Measurements from ENCODE around the gene CD3D.

DNA sequence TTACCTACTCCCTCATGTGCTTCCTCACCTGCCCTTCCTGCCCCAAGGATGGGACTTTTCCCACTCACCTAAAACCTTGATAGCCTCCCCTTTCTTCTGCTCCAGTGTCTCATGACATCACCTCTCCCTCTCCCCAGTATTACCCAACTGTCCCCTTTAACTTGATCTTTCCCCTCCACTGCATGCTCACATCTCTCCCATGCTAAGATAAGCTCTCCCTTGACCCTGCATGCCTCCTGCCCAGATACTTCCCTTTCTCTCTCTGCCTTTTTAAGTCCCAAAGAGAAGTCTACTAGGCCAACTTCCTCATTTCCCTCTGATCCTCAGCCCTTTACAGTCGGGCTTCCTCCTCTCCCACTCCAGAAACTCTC lies 23.2 kb downstream of the CD3D start:
- TF ChIP-seq IRF2 (CRISPR knock-in tag; IDR thresholded peaks at IDR 0.05; ENCODE audit: borderline replicate concordance, low read depth) (no peak), CREM (CRISPR knock-in tag; IDR thresholded peaks at IDR 0.05) (no peak), NR1H2 (CRISPR knock-in tag; IDR thresholded peaks at IDR 0.05) (no peak), TCF7 (CRISPR knock-in tag; IDR thresholded peaks at IDR 0.05; ENCODE audit: low read depth) (no peak), FOXJ3 (CRISPR knock-in tag; IDR thresholded peaks at IDR 0.05; ENCODE audit: borderline replicate concordance) (no peak), FOXP1 (CRISPR knock-in tag; IDR thresholded peaks at IDR 0.05; ENCODE audit: borderline replicate concordance) (no peak), SMAD3 (CRISPR knock-in tag; IDR thresholded peaks at IDR 0.05; ENCODE audit: borderline replicate concordance) (no peak), ETV6 (CRISPR knock-in tag; IDR thresholded peaks at IDR 0.05) (no peak)
- TF ChIP-seq, protein P1, sequence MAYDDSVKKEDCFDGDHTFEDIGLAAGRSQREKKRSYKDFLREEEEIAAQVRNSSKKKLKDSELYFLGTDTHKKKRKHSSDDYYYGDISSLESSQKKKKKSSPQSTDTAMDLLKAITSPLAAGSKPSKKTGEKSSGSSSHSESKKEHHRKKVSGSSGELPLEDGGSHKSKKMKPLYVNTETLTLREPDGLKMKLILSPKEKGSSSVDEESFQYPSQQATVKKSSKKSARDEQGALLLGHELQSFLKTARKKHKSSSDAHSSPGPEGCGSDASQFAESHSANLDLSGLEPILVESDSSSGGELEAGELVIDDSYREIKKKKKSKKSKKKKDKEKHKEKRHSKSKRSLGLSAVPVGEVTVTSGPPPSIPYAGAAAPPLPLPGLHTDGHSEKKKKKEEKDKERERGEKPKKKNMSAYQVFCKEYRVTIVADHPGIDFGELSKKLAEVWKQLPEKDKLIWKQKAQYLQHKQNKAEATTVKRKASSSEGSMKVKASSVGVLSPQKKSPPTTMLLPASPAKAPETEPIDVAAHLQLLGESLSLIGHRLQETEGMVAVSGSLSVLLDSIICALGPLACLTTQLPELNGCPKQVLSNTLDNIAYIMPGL (CRISPR knock-in tag; IDR thresholded peaks at IDR 0.05): no peak
- TF ChIP-seq, protein P2, sequence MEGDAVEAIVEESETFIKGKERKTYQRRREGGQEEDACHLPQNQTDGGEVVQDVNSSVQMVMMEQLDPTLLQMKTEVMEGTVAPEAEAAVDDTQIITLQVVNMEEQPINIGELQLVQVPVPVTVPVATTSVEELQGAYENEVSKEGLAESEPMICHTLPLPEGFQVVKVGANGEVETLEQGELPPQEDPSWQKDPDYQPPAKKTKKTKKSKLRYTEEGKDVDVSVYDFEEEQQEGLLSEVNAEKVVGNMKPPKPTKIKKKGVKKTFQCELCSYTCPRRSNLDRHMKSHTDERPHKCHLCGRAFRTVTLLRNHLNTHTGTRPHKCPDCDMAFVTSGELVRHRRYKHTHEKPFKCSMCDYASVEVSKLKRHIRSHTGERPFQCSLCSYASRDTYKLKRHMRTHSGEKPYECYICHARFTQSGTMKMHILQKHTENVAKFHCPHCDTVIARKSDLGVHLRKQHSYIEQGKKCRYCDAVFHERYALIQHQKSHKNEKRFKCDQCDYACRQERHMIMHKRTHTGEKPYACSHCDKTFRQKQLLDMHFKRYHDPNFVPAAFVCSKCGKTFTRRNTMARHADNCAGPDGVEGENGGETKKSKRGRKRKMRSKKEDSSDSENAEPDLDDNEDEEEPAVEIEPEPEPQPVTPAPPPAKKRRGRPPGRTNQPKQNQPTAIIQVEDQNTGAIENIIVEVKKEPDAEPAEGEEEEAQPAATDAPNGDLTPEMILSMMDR (IDR thresholded peaks at IDR 0.05): no peak
- TF ChIP-seq, protein P3, sequence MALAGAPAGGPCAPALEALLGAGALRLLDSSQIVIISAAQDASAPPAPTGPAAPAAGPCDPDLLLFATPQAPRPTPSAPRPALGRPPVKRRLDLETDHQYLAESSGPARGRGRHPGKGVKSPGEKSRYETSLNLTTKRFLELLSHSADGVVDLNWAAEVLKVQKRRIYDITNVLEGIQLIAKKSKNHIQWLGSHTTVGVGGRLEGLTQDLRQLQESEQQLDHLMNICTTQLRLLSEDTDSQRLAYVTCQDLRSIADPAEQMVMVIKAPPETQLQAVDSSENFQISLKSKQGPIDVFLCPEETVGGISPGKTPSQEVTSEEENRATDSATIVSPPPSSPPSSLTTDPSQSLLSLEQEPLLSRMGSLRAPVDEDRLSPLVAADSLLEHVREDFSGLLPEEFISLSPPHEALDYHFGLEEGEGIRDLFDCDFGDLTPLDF (CRISPR knock-in tag; IDR thresholded peaks at IDR 0.05): no peak
- TF ChIP-seq, protein P4, sequence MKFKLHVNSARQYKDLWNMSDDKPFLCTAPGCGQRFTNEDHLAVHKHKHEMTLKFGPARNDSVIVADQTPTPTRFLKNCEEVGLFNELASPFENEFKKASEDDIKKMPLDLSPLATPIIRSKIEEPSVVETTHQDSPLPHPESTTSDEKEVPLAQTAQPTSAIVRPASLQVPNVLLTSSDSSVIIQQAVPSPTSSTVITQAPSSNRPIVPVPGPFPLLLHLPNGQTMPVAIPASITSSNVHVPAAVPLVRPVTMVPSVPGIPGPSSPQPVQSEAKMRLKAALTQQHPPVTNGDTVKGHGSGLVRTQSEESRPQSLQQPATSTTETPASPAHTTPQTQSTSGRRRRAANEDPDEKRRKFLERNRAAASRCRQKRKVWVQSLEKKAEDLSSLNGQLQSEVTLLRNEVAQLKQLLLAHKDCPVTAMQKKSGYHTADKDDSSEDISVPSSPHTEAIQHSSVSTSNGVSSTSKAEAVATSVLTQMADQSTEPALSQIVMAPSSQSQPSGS (CRISPR knock-in tag; IDR thresholded peaks at IDR 0.05; ENCODE audit: borderline replicate concordance, low read depth): no peak
- TF ChIP-seq, protein P5, sequence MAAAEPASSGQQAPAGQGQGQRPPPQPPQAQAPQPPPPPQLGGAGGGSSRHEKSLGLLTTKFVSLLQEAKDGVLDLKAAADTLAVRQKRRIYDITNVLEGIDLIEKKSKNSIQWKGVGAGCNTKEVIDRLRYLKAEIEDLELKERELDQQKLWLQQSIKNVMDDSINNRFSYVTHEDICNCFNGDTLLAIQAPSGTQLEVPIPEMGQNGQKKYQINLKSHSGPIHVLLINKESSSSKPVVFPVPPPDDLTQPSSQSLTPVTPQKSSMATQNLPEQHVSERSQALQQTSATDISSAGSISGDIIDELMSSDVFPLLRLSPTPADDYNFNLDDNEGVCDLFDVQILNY (CRISPR knock-in tag; IDR thresholded peaks at IDR 0.05): no peak
